ENCODE data around the gene ENO1.

Gene ENO1

DNA sequence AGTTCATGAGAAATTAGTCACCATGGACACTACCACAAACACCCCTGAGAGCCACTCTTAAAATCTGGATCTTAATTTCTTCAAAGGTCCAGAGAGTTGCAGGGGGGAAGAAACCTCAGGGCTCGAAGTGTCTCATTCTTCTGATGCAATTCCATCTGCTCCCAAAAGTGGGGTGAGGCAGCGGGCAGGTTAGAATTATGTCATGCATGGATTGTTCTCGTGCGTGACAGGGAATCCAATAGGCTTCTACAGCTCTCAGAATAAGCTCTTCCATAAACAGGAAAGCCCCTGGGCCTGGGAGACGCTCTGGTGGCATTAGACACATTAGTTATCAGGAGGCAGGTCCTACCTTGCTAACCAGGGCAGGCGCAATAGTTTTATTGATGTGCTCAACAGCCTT is 8.4 kb downstream of the ENO1 start:
- DNase-seq, result no peak

DNA sequence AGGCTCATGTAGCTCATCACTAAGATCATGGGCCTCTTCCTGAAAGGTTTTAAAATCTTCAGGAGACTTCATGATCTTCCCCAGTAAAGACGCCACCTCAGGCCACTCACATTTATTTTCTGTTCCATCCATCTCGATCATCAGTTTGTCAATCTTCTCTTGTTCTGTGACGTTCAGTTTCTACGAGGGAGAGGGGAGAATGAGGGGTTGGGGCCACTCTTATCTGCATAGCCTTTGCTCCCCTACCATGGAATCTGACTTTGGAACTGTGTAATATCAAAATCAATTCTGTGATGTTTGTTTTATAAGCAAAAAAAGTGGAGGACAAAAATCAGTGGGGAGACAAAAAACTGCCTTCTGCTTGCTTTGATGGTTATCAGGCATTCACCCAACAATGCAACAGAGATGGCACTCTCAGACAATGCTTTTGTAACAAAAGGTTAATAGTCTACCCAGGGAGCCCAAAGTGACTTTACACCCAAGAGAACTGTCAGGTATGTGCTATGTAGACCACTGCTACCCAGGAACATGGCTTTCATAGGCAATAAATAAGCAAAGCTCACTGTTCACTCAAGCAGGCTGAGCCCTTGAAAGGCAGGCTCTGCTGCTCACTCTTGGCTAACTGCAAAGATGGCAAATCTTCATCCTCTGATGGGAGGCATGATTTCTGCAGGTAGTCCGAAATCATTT is 10.5 kb downstream of the ENO1 start:
- DNase-seq, result no peak

DNA sequence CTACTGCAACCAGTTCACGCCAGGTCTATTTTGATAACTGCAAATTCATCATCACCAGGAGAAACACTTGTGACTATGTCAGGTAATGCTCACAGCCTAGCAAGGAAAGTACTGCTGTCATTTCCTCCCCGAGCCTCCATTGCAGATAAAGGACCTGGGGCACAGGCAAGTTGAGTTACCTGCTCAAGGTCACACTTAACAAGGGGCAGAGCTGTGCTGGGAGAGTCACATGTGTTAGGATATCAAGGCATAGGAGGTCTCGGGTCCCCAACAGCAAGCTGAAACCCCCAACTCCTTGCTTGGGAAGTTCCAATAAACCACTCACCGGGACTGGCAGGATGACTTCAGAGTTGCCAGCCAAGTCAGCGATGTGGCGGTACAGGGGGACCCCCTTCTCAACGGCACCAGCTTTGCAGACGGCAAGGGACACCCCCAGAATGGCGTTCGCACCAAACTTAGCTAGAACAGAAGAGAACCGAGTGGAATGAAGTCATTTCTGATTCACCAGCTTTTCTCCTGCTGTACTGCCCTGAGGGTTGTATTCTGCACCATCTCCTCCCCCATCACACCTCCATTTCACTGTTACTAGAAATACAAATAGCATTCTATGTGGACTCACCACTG is 11.6 kb downstream of the ENO1 start:
- DNase-seq, result no peak

DNA sequence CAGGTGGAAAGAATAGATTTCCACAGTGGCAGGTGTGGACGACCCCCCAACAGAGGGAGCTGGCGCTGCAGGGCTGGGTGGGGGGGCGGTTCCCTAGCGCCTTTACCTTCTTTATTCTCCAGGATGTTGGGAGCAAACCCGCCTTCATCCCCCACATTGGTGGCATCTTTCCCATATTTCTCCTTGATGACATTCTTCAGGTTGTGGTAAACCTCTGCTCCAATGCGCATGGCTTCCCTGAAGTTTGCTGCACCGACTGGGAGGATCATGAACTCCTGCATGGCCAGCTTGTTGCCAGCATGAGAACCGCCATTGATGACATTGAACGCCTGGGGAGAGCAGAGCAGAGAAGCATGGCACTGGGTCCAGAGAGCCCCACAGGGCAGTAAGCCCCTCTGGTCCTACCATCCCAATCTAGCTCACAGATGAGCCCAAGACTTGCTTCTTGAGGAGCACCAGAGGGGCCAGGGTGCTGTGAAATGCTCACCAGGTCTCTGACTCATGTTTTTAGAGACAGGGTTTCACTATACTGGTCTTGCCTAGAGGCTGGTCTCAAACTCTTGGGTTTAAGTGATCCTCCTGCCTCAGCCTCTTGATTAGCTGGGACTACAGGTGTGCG is 12.2 kb downstream of the ENO1 start:
- no peak for DNase-seq

DNA sequence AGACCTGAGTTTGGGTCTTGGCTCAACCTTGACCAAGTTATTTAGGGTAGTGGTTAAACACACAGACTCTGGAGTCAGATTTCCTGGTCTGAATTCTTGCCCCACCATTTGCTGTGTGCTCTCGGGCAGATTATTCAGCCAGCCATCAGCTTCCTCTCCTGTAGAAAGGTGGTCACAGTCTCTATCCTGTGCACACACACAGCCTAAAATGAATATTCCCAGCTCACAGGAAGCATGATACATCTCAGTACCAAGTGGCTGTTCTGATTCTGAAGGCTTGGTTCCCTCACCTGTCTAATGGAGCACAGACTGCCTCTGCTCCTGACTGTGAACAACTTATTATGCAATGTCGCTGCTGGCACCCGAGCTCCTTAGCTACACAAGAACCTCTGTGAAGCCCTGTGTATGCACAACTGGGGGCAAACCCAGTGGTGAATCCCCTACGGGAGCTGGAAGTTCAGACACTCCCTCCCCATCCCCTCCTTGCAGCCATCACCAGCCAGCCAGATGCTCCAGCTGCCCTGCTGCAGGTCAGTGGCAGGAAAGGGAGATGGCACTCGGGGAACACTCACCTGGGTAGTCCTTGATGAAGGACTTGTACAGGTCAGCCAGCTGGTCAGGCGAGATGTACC is 13.7 kb downstream of the ENO1 start:
- no peak for DNase-seq

DNA sequence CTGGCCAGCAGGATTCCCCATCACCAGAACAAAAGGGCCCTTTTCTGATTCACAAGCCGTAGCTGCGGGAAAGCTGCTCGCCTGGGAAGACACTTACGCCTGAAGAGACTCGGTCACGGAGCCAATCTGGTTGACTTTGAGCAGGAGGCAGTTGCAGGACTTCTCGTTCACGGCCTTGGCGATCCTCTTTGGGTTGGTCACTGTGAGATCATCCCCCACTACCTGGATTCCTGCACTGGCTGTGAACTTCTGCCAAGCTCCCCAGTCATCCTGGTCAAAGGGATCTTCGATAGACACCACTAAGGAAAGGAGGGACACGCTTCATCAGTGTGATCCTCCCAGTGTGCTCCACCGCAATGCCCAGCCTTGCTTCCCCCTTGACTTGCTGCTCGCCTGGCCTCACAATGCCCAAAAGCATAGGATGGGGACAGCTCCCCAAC is 14.7 kb downstream of the ENO1 start:
- no peak for DNase-seq

DNA sequence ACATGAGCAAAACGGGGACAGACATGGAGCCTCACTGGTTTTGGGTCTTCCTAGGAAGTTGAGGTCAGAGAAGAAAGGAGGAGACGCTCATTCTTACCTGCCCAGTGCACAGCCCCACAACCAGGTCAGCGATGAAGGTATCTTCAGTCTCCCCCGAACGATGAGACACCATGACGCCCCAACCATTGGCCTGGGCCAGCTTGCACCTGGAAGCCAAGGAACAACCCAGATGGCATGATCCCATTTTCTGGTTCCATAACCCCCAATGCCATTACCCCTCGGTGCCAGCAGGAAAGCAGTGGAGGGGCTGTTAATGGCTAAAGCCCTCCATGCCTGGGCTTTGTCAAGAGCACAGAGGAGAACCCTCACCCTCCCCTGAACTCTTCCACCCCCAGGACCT is 15.3 kb downstream of the ENO1 start:
- DNase-seq, result no peak

DNA sequence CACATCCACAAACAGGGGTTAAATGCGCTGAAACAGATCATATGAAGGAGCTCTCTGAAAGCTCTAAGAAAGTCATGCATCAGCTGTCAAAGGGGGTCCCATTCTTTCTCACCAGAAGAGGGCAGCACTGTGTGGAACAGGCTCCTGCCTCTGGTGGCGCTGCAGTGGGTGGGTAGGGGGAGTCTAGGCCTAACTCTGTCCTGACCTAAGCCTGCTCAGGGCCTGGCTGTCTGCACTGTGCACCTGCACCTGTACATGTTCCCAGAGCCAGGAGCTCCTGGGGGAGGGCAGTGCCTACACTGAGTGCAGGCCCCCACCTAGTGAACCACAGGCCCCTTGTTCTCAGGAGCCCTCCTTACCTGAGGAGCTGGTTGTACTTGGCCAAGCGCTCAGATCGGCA is 16.0 kb downstream of the ENO1 start:
- DNase-seq, result no peak

DNA sequence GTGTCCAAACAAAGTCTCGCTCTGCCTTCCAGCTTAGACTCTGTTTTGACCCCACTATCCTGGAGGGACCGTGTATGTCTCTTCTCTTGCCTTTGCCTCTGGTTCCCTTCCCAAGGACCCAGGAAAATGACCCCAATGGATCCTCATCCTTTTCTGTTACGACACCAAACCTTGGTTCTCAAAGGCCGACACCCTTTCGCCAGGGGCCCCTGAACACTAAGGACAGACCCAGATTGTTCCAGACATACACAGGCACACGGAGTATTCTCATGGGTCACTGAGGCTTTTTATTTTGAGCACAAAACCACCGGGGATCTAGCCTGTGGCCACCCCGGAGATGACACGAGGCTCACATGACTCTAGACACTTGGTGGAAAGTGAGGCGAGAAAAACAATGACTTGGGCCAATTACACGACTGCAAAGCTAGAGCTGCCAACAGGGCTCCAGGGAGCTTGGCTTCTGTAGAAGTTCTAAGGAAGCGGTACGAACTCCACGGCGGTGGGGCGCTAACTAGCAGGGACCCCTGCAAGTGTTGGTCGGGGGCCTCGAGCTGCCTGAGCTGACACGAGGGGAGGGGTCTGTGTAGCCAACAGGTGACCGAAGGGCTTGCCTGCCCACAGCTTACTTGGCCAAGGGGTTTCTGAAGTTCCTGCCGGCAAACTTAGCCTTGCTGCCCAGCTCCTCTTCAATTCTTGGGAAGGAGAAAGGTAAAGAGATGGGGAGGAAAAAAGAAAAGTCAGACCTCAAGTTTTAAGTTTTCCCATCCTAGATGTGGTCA is 17.6 kb downstream of the ENO1 start:
- DNase-seq, result no peak

DNA sequence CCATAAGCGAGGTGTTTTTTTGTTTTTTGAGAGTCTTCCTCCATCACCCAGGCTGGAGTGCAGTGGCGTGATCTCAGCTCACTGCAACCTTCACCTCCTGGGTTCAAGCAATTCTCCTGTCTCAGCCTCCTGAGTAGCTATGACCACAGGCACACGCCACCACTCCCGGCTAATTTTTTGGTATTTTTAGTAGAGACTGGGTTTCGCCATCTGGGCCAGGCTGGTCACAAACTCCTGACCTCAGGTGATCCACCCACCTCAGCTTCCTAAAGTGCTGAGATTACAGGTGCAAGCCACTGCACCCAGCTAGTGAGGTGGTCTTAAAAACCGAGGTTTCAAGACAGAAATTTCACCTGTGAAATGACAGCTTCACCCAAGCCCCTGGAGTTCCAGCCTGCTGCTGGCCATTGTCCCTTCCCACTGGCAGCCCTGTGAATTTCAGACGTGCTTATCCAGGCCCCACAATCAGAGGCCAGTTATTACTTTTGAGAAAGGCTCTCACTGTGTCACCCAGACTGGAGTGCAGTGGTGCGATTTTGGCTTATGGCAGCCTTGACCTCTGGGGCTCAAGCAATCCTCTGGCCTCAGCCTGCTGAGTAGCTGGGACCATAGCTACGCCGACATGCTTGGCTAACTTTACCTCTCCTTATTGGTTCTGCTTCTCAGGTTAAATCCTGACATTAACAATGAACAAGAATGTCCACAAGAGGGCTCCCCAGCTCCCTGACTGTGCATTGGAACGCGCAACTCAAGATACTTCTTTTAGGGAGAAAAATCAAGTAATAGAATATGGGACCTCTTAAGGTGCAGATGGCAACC is 19.4 kb downstream of the ENO1 start:
- peak; percentile 39 for DNase-seq

DNA sequence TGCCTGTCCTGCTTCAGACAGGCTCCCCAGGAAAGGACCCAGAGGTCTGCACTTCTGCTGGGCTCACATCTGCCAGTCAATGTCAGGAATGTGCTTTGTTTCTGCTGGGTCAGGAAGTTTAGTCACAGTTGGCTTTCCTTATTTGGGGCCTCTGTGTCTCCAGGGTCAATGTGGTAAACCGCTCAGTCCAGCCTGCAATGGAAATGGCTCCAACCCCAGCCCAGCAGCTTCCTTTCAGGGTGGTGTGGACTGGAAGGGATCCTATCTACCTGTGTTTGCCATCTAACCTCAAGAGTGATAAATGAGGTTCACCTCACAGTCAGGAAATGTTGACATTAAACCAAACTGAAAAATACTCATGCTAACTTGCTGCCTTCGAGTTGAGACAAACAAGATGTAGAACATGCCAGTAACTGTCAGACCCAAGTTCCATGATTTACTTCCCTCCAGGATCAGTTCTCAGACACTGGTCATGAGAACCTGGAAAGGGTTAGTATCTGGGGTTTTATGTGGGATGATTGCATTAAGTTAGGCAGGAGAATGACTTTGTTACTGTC is 20.3 kb downstream of the ENO1 start:
- no peak for DNase-seq

DNA sequence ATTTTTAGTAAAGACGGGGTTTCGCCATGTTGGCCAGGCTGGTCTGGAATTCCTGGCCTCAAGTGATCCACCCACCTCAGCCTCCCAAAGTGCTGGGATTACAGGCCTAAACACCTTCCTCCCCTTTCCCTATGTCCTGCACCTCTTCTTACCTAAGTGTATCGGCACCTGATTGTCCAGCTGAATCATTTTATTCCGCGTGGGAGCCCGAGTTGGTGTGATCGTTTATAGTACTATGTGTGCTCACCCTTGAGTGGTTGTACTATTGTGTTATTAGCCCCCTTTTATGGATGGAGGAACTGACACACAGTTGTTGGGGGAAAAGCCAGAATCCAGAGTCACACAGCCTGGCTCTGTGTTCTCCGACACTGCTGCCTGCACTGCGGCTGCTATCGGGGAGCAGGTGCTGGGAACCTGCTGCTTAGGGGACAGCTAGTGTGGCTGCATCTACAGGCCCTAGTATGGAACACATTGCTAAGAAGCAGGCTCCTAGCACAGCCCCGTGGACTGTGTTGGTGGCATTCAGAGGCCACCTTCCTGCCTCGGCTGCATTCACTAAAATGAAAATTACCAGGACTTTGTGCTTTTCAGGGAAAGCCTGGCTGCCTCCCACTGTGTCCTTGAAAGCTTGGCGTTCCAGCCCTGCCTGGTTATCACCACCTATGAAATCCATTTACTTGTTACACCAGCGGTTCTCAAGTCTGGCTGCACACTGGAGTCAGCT is 21.6 kb downstream of the ENO1 start:
- no peak for DNase-seq

DNA sequence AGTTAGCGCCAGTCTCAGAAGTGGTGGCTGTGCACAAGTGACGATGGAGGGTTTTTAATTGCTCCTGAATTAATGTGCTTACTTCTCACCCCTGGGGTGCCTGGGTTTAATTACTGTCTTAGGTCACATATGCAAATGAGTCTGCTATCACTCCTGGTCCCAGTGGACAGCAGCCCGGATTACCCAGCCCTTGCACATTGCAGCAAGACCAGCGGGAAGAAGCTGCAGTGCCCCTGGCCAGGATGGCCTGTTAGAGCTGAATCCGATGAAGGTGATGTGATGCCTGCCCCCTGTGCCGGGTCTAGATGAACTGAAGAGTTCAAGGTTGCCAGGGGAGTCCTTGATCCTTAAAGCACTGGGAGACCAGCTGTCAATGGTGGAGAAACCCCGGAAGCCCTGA is 24.2 kb downstream of the ENO1 start:
- DNase-seq, result no peak

DNA sequence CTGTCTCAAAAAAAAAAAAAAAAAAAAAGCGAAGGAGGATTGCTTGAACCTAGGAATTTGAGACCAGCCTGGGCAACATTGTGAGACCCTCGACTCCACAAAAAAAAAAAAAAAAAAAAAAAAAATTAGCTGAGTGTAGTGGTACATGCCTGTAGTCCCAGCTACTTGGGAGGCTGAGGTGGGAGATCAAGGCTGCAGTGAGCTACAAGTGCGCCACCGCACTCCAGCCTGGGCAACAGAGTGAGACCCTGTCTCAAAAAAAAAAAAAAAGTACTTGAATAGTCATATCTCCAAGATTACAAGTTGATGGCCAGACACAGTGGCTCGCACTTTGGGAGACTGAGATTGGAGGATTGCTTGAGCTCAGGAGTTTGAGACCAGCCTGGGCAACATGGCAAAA is 27.4 kb downstream of the ENO1 start:
- no peak for DNase-seq

DNA sequence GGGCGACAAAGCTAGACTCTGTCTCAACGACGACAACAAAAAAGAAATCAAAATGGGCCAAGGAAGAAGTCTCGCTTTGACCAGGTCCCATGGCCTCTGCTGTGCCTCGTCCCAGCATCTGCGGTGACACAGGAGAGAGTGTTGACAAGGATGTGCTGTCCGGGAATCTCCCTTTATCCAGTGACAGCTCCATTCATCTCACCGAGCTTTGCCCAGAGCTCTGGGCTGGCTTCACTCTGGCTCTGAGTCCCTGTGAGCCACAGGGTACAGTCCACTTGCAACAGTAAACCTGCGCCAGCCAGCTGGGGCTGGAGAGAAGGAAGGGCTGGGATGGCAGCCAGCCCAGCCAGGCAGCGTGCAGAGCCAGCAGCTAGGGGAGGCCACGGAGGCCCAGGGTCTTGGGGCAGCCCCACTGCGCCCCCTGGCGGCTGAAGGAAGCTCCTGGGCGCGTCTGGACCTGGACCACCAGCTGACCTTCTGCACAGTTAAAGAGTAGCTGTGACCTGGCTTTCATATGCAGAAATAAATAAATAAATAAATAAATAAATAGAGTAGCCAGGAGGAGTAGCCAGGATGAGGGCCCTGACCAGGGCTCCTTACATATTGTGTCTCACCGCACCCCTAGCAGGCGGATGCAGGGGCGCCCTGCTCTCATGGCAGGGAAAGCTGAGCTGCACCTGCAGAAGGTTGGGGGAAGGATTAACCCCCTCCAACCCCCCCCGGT is 29.7 kb downstream of the ENO1 start:
- peak; percentile 67 for DNase-seq

DNA sequence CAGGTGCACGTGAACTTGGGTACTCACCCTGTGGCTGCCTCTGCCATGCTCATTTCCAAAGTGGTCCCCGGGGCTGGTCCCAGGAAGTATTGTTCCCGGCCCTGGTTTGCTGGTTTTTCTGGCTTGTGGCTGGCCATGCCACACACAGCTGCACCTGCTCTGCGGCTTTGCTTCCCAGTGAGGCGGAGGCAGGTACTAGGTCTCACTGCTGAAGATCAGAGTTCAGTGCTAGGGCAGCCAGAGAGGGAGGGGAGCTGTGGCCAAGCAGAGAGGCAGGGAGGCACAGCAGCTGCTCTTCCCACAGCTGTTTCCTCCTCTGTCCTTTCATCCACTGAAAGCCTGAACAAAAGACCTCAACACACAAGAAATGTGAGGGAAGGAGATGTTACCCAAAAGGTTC is 30.5 kb downstream of the ENO1 start:
- DNase-seq, result no peak

DNA sequence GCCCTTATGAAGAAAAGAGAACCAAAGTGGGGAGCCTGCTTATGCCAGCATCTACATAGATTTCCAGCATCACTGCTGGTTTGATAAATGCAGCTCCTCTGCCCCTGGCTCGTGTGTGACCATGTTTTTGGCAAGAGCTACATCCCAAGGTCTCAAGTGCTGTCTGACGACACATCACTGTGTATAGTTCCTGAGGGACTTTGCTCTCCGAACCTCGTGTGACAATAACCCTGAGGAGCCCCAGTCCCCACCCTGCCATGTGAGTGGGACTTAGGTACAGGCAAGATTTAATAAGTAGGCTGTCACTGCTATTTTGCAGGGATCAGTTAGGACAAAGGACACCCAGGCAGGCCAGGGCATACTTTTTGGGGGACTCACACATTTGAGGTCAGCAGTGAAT is 32.2 kb downstream of the ENO1 start:
- DNase-seq, result no peak

DNA sequence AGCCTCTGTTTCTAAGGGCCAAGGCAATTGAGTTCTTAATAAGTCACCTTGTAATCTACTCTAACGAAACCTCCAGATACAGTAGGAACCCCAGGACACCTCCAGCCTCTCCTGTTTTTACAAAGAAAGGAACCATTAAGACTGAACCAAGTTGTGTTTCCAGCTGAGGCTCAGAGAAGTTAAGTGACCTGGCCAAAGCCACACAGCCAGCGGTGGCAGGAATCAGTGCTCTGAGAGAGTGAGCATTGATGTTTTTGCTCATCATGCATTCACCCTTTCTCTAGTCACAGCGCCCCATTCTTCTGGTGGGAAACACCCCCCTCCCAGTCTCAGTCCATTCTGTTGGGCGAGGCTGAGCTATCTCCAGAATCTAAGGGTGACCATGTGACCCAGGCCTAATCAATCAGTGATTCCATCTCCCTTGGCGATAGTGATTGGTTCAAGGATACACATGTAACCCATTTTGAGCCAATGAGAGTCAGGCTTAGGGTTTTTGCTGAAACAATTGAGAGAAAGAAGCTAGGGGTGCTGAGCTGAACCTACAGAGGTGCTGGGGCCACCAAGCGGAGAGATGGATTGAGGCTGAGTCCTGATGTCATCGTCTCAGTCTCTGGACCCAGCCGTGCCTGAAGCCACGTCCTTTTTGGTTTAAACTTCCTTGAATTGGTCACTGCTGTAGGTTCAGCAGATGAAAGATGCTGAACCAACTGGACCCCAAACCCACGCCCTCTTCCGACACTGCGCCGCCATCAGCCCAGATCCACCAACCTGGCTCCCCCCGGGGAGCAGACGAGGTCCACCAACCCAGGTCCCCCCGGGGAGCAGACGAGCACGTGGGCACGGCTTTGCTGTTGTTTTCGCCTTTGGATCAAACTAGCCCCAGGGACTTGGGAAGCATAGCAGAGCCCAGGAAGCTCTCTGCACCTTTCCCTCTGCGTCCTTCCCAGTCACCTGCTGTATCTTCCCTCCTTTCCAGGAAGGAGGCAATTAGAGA is 33.1 kb downstream of the ENO1 start:
- DNase-seq, result no peak

DNA sequence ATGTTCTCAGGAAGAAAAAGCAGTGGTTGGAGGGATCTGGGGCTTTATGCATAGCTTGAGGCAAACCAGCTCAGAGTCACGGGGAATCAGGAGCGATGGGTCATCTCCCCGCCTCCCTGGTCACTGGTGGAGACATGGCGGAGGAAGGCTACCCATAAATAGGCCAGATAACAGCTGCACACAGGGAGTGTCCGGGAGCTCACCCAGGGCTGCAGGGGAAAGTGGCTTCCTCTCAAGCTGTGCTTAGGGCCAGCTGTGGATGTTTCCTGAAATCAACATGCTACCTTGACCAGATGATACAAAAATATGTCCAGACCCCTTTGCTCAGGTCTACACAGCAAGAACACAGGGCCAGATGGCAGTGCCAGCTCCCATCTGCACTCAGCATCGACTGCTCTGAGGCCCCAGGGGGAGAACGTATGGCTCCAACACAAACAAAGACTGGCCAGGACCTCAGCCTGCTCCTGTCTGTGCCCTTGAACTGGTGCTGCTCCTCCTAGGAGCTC is 33.9 kb downstream of the ENO1 start:
- DNase-seq, result no peak
